Fibroblast of the aortic adventitia (primary cell): ENCODE data around the gene MLC1. TPM values are rescaled to one million over a fixed set of nuclear protein-coding genes. Genes with fewer than 3 reads are reported as not detected.

Experiments
- DNase-seq: peaks from one replicate; pipeline ENCODE4 v3.0.0-alpha.2; 2010; ENCODE audit warnings: low read depth
- H3K4me3 ChIP-seq: 2 replicates; pipeline ENCODE4 v1.5.1; 2011; ENCODE audit warnings: low read depth, mild to moderate bottlenecking, control low read depth, low read length, moderate library complexity
- CTCF ChIP-seq: IDR thresholded peaks from 2 replicates; pipeline ENCODE4 v1.5.1; 2011; ENCODE audit warnings: mild to moderate bottlenecking, low read length, control low read depth, inconsistent platforms; ENCODE audit not compliant: insufficient read depth
- total RNA-seq: library from RNA; depleted of rRNA; stranded (reverse); fragments of >200 nt; gene quantifications from 2 replicates; pipeline ENCODE4 v1.2.3, GENCODE V29; 2012; ENCODE audit warnings: low replicate concordance

Gene MLC1
- total RNA-seq, 1 donor = 0.09 TPM

GRCh38 chr22:50019316-50019715, 65.9 kb downstream of the MLC1 start:
- no peak for DNase-seq
- TF ChIP-seq CTCF = no peak
- no peak overlapping the region for H3K4me3 ChIP-seq

- TF ChIP-seq CTCF = no peak
- no peak overlapping the region for H3K4me3 ChIP-seq
- DNase-seq = no peak
Measured at GRCh38 chr22:50018608-50019285, 66.5 kb downstream of the MLC1 start.

GRCh38 chr22:50017701-50018224, 67.5 kb downstream of the MLC1 start:
- TF ChIP-seq CTCF = no peak
- no peak for DNase-seq
- no peak overlapping the region for H3K4me3 ChIP-seq

- no peak for DNase-seq
- H3K4me3 ChIP-seq = no peak overlapping the region
- no peak for TF ChIP-seq CTCF
Measured at GRCh38 chr22:50016988-50017700, 68.1 kb downstream of the MLC1 start.

GRCh38 chr22:50016308-50016987, 68.8 kb downstream of the MLC1 start:
- DNase-seq = no peak
- no peak overlapping the region for H3K4me3 ChIP-seq
- TF ChIP-seq CTCF = no peak

- no peak for TF ChIP-seq CTCF
- no peak overlapping the region for H3K4me3 ChIP-seq
- no peak for DNase-seq
Measured at GRCh38 chr22:50015451-50016307, 69.5 kb downstream of the MLC1 start.
